Liver (tissue), 9 donors: ENCODE results near the gene IL17RC. TPM values are rescaled to one million over a fixed set of nuclear protein-coding genes. Genes with fewer than 3 reads are reported as not detected.
A peak's percentile ranks its signal among the peaks of the same experiment; 100 is the strongest.

Experiments used
- DNase-seq: peaks from one replicate; pipeline ENCODE4 v3.0.0-alpha.2; 2017; ENCODE audit warnings: low spot score
- H3K27ac ChIP-seq, 2 donors: one replicate each; pipeline ENCODE4 v1.7.0; 2013; ENCODE audit warnings: inconsistent platforms in 2 of 2, low read length in 2 of 2, control low read depth in 1 of 2, low read depth in 1 of 2, mild to moderate bottlenecking in 1 of 2
- H3K27me3 ChIP-seq, 4 donors: one replicate each; pipeline versions ENCODE4 v1.6.1 to v1.7.0; 2013; ENCODE audit warnings: low read length in 3 of 4, inconsistent platforms in 1 of 4, mild to moderate bottlenecking in 1 of 4, moderate library complexity in 1 of 4; ENCODE audit not compliant: control insufficient read depth in 4 of 4, insufficient read depth in 4 of 4
- H3K36me3 ChIP-seq, 4 donors: one replicate each; pipeline versions ENCODE4 v1.6.1 to v1.7.0; 2013; ENCODE audit warnings: low read length in 3 of 4, mild to moderate bottlenecking in 3 of 4, low read depth in 1 of 4, moderate library complexity in 1 of 4; ENCODE audit not compliant: control insufficient read depth in 4 of 4, insufficient read depth in 3 of 4
- H3K4me1 ChIP-seq, 4 donors: one replicate each; pipeline versions ENCODE4 v1.6.1 to v1.7.0; 2013; ENCODE audit warnings: low read length in 3 of 4, mild to moderate bottlenecking in 3 of 4, moderate library complexity in 1 of 4; ENCODE audit not compliant: control insufficient read depth in 4 of 4, insufficient read depth in 4 of 4
- H3K4me3 ChIP-seq, 3 donors: one replicate each; pipeline versions ENCODE4 v1.6.1 to v1.7.0; 2013; ENCODE audit warnings: low read length in 3 of 3, control low read depth in 1 of 3, low read depth in 1 of 3, mild to moderate bottlenecking in 1 of 3
- H3K9ac ChIP-seq, 2 donors: one replicate each; pipeline ENCODE4 v1.7.0; 2013; ENCODE audit warnings: low read length in 2 of 2, mild to moderate bottlenecking in 2 of 2, moderate library complexity in 2 of 2, control low read depth in 1 of 2, low read depth in 1 of 2
- H3K9me3 ChIP-seq, 4 donors: one replicate each; pipeline versions ENCODE4 v1.6.1 to v1.7.0; 2013; ENCODE audit warnings: low read length in 3 of 4; ENCODE audit not compliant: control insufficient read depth in 4 of 4
- ATF3 ChIP-seq: IDR thresholded peaks from 2 replicates; pipeline ENCODE4 v1.6.1; 2016; ENCODE audit warnings: antibody characterized with exemption
- CTCF ChIP-seq: fragments of 150-350 bp; IDR thresholded peaks from 2 replicates; pipeline ENCODE4 v1.5.1; 2017; ENCODE audit warnings: improper control_type of control experiment, low read depth, low read length; ENCODE audit not compliant: missing input control
- EGR1 ChIP-seq, 2 donors: IDR thresholded peaks; 2 replicates each; pipeline ENCODE4 v1.6.1; 2016 to 2018; ENCODE audit warnings: antibody characterized with exemption in 2 of 2, low read depth in 2 of 2
- FOXA1 ChIP-seq: IDR thresholded peaks from 2 replicates; pipeline ENCODE4 v1.6.1; 2016; ENCODE audit warnings: antibody characterized with exemption
- FOXA2 ChIP-seq: IDR thresholded peaks from 2 replicates; pipeline ENCODE4 v1.6.1; 2016; ENCODE audit warnings: antibody characterized with exemption
- GABPA ChIP-seq, 2 donors: IDR thresholded peaks in 1 of 2; conservative IDR thresholded peaks in 1 of 2; 2 replicates each; pipeline ENCODE4 v1.6.1; 2016; ENCODE audit warnings: antibody characterized with exemption in 2 of 2, mild to moderate bottlenecking in 1 of 2, moderate library complexity in 1 of 2
- HNF4A ChIP-seq, 2 donors: conservative IDR thresholded peaks; 2 replicates each; pipeline ENCODE4 v1.6.1; 2016; ENCODE audit warnings: antibody characterized with exemption in 2 of 2, mild to moderate bottlenecking in 2 of 2
- HNF4G ChIP-seq: IDR thresholded peaks from 2 replicates; pipeline ENCODE4 v1.6.1; 2016; ENCODE audit warnings: antibody characterized with exemption
- JUND ChIP-seq, 2 donors: IDR thresholded peaks; 2 replicates each; pipeline ENCODE4 v1.6.1; 2016; ENCODE audit warnings: antibody characterized with exemption in 2 of 2
- MAX ChIP-seq: IDR thresholded peaks from 2 replicates; pipeline ENCODE4 v1.6.1; 2016; ENCODE audit warnings: antibody characterized with exemption
- NR2F2 ChIP-seq: IDR thresholded peaks from 2 replicates; pipeline ENCODE4 v1.6.1; 2016; ENCODE audit warnings: antibody characterized with exemption
- RAD21 ChIP-seq, 2 donors: IDR thresholded peaks; 2 replicates each; pipeline ENCODE4 v1.6.1; 2016; ENCODE audit warnings: antibody characterized with exemption in 2 of 2, mild to moderate bottlenecking in 2 of 2
- REST ChIP-seq: IDR thresholded peaks from 2 replicates; pipeline ENCODE4 v1.6.1; 2016; ENCODE audit warnings: antibody characterized with exemption, mild to moderate bottlenecking
- RXRA ChIP-seq, 2 donors: IDR thresholded peaks; 2 replicates each; pipeline ENCODE4 v1.6.1; 2017 to 2018; ENCODE audit warnings: antibody characterized with exemption in 2 of 2, mild to moderate bottlenecking in 1 of 2
- SP1 ChIP-seq: IDR thresholded peaks from 2 replicates; pipeline ENCODE4 v1.6.1; 2018; ENCODE audit warnings: antibody characterized with exemption, mild to moderate bottlenecking
- TAF1 ChIP-seq: conservative IDR thresholded peaks from 2 replicates; pipeline ENCODE4 v1.6.1; 2016; ENCODE audit warnings: antibody characterized with exemption, mild to moderate bottlenecking
- YY1 ChIP-seq: IDR thresholded peaks from 2 replicates; pipeline ENCODE4 v1.6.1; 2016; ENCODE audit warnings: antibody characterized with exemption, mild to moderate bottlenecking
- ZBTB33 ChIP-seq: IDR thresholded peaks from 2 replicates; pipeline ENCODE4 v1.6.1; 2016; ENCODE audit warnings: antibody characterized with exemption
- WGBS: extraction: QIAGEN DNeasy Blood & Tissue Kit; methylation state at CpG from one replicate; pipeline ENCODE4 v1.1.7; 2013; 5-methylcytosine and 5-hydroxymethylcytosine counted together
- polyA plus RNA-seq, 2 donors: library from polyadenylated mRNA; stranded (reverse) in 1 of 2; unstranded in 1 of 2; fragments of 200-250 nt in 1 of 2; fragments of >200 nt in 1 of 2; fragmentation: Nextera tagmentation in 1 of 2; extraction: Ambion mirVana in 1 of 2; gene quantifications; one replicate each; pipeline versions ENCODE4 v1.2.1 to v1.2.3, GENCODE V29; 2013 to 2015
- total RNA-seq, 2 donors: library from RNA; depleted of rRNA; stranded (reverse); fragments of >200 nt; gene quantifications; one replicate each; pipeline ENCODE4 v1.2.3, GENCODE V29; 2014
- donor health status: healthy.
- donor health status: healthy.
- donor health status: healthy.
- donor health status: healthy.
- donor health status: healthy.

IL17RC gene
- total and polyA plus RNA-seq, 4 donors = 15.4 to 62.8 (median 25.7) TPM

- Histone ChIP-seq H3K36me3 (peaks cover 0 to 10% (median 3%) of the 10 kb centered on the region in 4 donors), H3K4me3 (peak overlapping the region; percentile 36 to 67 (median 46)), H3K9me3 (no peaks in the 10 kb centered on the region), H3K27ac (peak overlapping the region; percentile 75 to 79), H3K27me3 (no peaks in the 10 kb centered on the region), H3K9ac (peak overlapping the region; percentile 1 to 77), H3K4me1 (peaks cover 19 to 71% (median 58%) of the 10 kb centered on the region in 4 donors)
- 30% methylated on average over 7 of the region's 7 CpGs for WGBS
- DNase-seq = no peak
- TF ChIP-seq TAF1 (no peak), ZBTB33 (no peak), NR2F2 (no peak), FOXA1 (no peak), SP1 (no peak)
Observed at GRCh38 chr3:9916346-9916733, 558 bp upstream of the IL17RC start.

- 38% methylated on average over 10 of the region's 10 CpGs for WGBS
Observed at GRCh38 chr3:9917820-9918219, 922 bp downstream of the IL17RC start.

More at GRCh38 chr3:9917820-9918219, 922 bp downstream of the IL17RC start:
- no peak for DNase-seq
- Histone ChIP-seq H3K36me3 (peaks cover 0 to 10% (median 3%) of the 10 kb centered on the region in 4 donors), H3K4me1 (peaks cover 19 to 56% (median 43%) of the 10 kb centered on the region in 4 donors), H3K9me3 (no peaks in the 10 kb centered on the region), H3K27me3 (no peaks in the 10 kb centered on the region), H3K4me3 (peak overlapping the region; percentile 32 to 74 (median 65)), H3K9ac (peak overlapping the region in 1 of 2 donors; percentile 77), H3K27ac (peak overlapping the region; percentile 75 to 79)
- TF ChIP-seq TAF1 (no peak), RAD21 (IDR thresholded peaks at IDR 0.05) (no peak), NR2F2 (no peak), EGR1 (IDR thresholded peaks at IDR 0.05; ENCODE audit: low read depth in 2 of 2) (no peak), HNF4A (conservative IDR thresholded peaks at IDR 0.05) (no peak), FOXA2 (no peak), JUND (IDR thresholded peaks at IDR 0.05) (no peak), RXRA (IDR thresholded peaks at IDR 0.05) (no peak), REST (no peak), MAX (no peak), HNF4G (no peak), SP1 (no peak), CTCF (no peak), FOXA1 (no peak), ATF3 (no peak), GABPA (IDR thresholded peaks at IDR 0.05 in 1 of 2, conservative IDR thresholded peaks at IDR 0.05 in 1 of 2) (no peak), YY1 (no peak), ZBTB33 (no peak)
